Measurements from ENCODE around the gene MICB.

MICB gene

GRCh38 chr6:31558631-31559500, 60.9 kb downstream of the MICB start:
- no peaks in the 10 kb centered on the region for H3K27me3 ChIP-seq (replicated peaks; ENCODE audit: control insufficient read depth, insufficient read depth, low read length)
- no peak for DNase-seq (ENCODE audit: low read depth)

DNA sequence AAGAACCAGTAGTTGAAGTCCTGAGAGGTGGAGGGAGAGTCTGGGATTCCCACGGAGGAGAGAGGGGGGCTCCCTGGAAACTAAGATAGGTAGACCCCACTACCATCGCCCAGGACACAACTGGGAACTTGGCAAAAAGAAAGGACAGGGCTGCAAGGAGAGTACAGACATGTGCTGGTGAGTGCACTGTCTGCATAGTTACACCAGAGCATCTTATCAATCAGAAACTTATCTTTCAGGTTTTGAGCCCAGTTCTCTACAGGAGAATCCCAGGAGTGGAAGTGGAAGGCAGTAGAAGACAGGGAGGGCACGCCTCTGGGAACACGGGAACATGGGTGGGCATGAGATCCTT, 61.6 kb downstream of the MICB start:
- H3K36me3 ChIP-seq (ENCODE audit: control insufficient read depth, insufficient read depth, low read length, severe bottlenecking), result peaks cover 33% of the 10 kb centered on the region
- no peak overlapping the region for H3K4me3 ChIP-seq (ENCODE audit: low read length)
- H3K9ac ChIP-seq (ENCODE audit: low read length), result no peak overlapping the region
- DNase-seq (ENCODE audit: low read depth), result no peak
- no peaks in the 10 kb centered on the region for H3K9me3 ChIP-seq (ENCODE audit: control insufficient read depth, low read length)
- H3K27me3 ChIP-seq (replicated peaks; ENCODE audit: control insufficient read depth, insufficient read depth, low read length), result no peaks in the 10 kb centered on the region
- peaks cover 31% of the 10 kb centered on the region for H3K4me1 ChIP-seq (ENCODE audit: control insufficient read depth, insufficient read depth, low read length)

More at GRCh38 chr6:31558631-31559500, 60.9 kb downstream of the MICB start:
- peaks cover 39% of the 10 kb centered on the region for H3K36me3 ChIP-seq (ENCODE audit: control insufficient read depth, insufficient read depth, low read length, severe bottlenecking)
- no peak overlapping the region for H3K9ac ChIP-seq (ENCODE audit: low read length)
- H3K4me3 ChIP-seq (ENCODE audit: low read length), result no peak overlapping the region
- H3K4me1 ChIP-seq (ENCODE audit: control insufficient read depth, insufficient read depth, low read length), result peaks cover 31% of the 10 kb centered on the region
- H3K9me3 ChIP-seq (ENCODE audit: control insufficient read depth, low read length), result no peaks in the 10 kb centered on the region

DNA sequence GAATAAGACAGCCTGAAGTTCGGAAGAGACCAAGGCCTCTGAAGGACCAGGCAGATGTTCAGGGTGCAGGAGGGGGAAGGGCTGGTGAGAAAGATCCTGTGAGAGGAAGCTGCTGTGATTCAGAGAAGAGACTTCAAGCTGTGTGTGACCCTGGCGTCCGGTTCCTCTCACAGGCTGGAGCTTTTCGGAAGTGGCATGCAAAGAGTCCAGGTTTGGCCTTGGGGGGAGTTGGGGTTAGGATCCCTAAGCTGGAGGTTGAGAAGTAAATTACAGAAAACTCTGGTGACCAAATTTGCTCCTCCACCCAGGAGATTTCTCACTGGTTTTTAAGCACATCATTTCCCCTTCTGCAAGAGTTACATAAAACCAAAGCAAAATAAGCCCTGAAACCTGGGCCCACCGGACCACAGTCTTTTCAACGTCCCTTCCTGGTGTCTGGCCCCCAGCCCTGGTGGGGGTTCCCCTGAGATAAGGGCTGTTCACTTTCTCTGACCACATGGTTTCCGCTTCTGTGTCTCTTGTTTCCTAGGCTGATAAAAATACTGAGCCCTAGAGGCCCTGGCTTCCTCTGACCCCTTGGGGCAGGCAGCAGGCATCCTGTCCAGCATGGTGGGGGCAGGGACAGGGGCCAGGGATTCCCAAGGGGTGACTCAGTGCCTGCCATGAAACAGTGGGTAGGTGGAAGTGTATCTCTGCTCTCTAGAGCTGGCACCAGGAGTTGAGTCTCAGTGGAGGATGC, 62.2 kb downstream of the MICB start:
- no peak overlapping the region for H3K4me3 ChIP-seq (ENCODE audit: low read length)
- peaks cover 31% of the 10 kb centered on the region for H3K4me1 ChIP-seq (ENCODE audit: control insufficient read depth, insufficient read depth, low read length)
- no peaks in the 10 kb centered on the region for H3K9me3 ChIP-seq (ENCODE audit: control insufficient read depth, low read length)
- peak; percentile 10 for DNase-seq (ENCODE audit: low read depth)
- H3K36me3 ChIP-seq (ENCODE audit: control insufficient read depth, insufficient read depth, low read length, severe bottlenecking), result peaks cover 31% of the 10 kb centered on the region
- no peaks in the 10 kb centered on the region for H3K27me3 ChIP-seq (replicated peaks; ENCODE audit: control insufficient read depth, insufficient read depth, low read length)
- no peak overlapping the region for H3K9ac ChIP-seq (ENCODE audit: low read length)

DNA sequence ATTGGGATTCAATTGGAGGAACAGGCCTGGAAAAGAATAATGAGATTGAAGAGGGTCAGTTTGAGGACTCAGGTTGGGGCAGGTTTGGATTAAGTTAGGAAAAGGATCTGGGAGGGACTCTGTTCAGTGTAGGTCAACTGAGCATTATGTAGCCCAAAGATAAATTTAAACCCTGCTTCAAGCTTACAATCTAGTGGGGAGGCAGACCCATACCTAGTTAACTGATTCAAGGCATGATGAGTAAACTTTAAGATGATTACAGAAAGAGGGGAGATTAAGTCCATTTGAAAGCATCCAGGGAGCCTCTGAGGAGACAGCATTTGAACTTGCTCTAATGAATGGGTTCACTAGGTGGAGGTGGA, 62.7 kb downstream of the MICB start:
- H3K27me3 ChIP-seq (replicated peaks; ENCODE audit: control insufficient read depth, insufficient read depth, low read length), result no peaks in the 10 kb centered on the region
- no peaks in the 10 kb centered on the region for H3K9me3 ChIP-seq (ENCODE audit: control insufficient read depth, low read length)
- peaks cover 31% of the 10 kb centered on the region for H3K36me3 ChIP-seq (ENCODE audit: control insufficient read depth, insufficient read depth, low read length, severe bottlenecking)
- H3K4me1 ChIP-seq (ENCODE audit: control insufficient read depth, insufficient read depth, low read length), result peaks cover 31% of the 10 kb centered on the region
- no peak overlapping the region for H3K4me3 ChIP-seq (ENCODE audit: low read length)
- no peak for DNase-seq (ENCODE audit: low read depth)
- H3K9ac ChIP-seq (ENCODE audit: low read length), result no peak overlapping the region

All from adipocyte (in vitro differentiated cells).